Lower leg skin (tissue), 4 donors: ENCODE data around the gene SECTM1. TPM values are rescaled to one million over a fixed set of nuclear protein-coding genes. Genes with fewer than 3 reads are reported as not detected.

Source experiments
- DNase-seq, 2 donors: peaks; one replicate each; pipeline ENCODE4 v3.0.0-alpha.2; 2019; ENCODE audit warnings: low spot score in 2 of 2
- H3K4me3 ChIP-seq: fragments of 200-600 bp; sonication (generic); 2 replicates; pipeline ENCODE4 v1.5.1; 2017; ENCODE audit warnings: mild to moderate bottlenecking, low read depth; ENCODE audit not compliant: poor library complexity, severe bottlenecking
- CTCF ChIP-seq, 3 donors: fragments of 450-650 bp; IDR thresholded peaks; one replicate each; pipeline ENCODE4 v1.5.1; 2016; ENCODE audit warnings: antibody characterized with exemption in 3 of 3, mild to moderate bottlenecking in 3 of 3, moderate library complexity in 2 of 3
- POLR2A ChIP-seq, 2 donors: fragments of 450-650 bp; IDR thresholded peaks; one replicate each; pipeline ENCODE4 v1.6.1; 2016 to 2017; ENCODE audit warnings: antibody characterized with exemption in 2 of 2, mild to moderate bottlenecking in 1 of 2, moderate library complexity in 1 of 2
- WGBS, 2 donors: methylation state at CpG; one replicate each; pipeline ENCODE4 v1.1.5; 2018; 5-methylcytosine and 5-hydroxymethylcytosine counted together
- intact Hi-C: fragments of 100-400 bp; cut with DNase I; formaldehyde crosslinking; loops from one replicate; pipeline ENCODE4 v1.15.0; 2023; ENCODE audit warnings: low total_unique reads
- total RNA-seq, 4 donors: library from RNA; depleted of rRNA; stranded (reverse); fragments of >200 nt; gene quantifications; one replicate each; pipeline ENCODE4 v1.1.0, GENCODE V29; 2016

The SECTM1 gene
- total RNA-seq, 4 donors from 2014 or later = 12.4 to 16.3 (median 14.5) TPM

GRCh38 chr17:82353484-82353883, 19.9 kb upstream of the SECTM1 start:
- DNase-seq = no peak

GRCh38 chr17:82351713-82352488, 18.3 kb upstream of the SECTM1 start:
- TF ChIP-seq CTCF (IDR thresholded peaks at IDR 0.05) (peak in 1 of 3 donors; percentile 67), POLR2A (IDR thresholded peaks at IDR 0.05) (no peak)
- DNase-seq = peak; percentile 79 to 96
- intact Hi-C loops = loop anchor here (5.0 to 10.0 kb wide), 3 partner anchors 60 to 423 kb away; no protein-coding TSS in a partner anchor
- H3K4me3 ChIP-seq = no peak overlapping the region
- 34 to 41% methylated on average over 17 to 26 of the region's 26 CpGs for WGBS, 2 donors

More at GRCh38 chr17:82353484-82353883, 19.9 kb upstream of the SECTM1 start:
- no peak overlapping the region for H3K4me3 ChIP-seq
- TF ChIP-seq CTCF (IDR thresholded peaks at IDR 0.05) (no peak), POLR2A (IDR thresholded peaks at IDR 0.05) (no peak)
- WGBS, 2 donors = 76% methylated on average over 5 to 7 of the region's 8 CpGs
- intact Hi-C loops = loop anchor here (5.0 to 10.0 kb wide), 3 partner anchors 59 to 421 kb away; no protein-coding TSS in a partner anchor

GRCh38 chr17:82351254-82351712, 17.7 kb upstream of the SECTM1 start:
- no peak for DNase-seq
- no peak for TF ChIP-seq POLR2A (IDR thresholded peaks at IDR 0.05)
- no peak for TF ChIP-seq CTCF (IDR thresholded peaks at IDR 0.05)
- WGBS, 2 donors = 52 to 69% methylated on average over 20 to 21 of the region's 21 CpGs
- no peak overlapping the region for H3K4me3 ChIP-seq
- intact Hi-C loops = loop anchor here (5.0 to 10.0 kb wide), 3 partner anchors 61 to 424 kb away; no protein-coding TSS in a partner anchor

- DNase-seq = no peak
Observed at GRCh38 chr17:82350182-82351030, 16.8 kb upstream of the SECTM1 start.

GRCh38 chr17:82349287-82349701, 15.7 kb upstream of the SECTM1 start:
- 35 to 51% methylated on average over 11 of the region's 11 CpGs for WGBS, 2 donors
- intact Hi-C loops = no loop called here
- no peak overlapping the region for H3K4me3 ChIP-seq
- no peak for DNase-seq
- TF ChIP-seq CTCF (IDR thresholded peaks at IDR 0.05) (no peak), POLR2A (IDR thresholded peaks at IDR 0.05) (no peak)

More at GRCh38 chr17:82350182-82351030, 16.8 kb upstream of the SECTM1 start:
- intact Hi-C loops = loop anchor here (5.0 to 10.0 kb wide), 3 partner anchors 62 to 424 kb away; no protein-coding TSS in a partner anchor
- WGBS, 2 donors = 79 to 81% methylated on average over 26 to 28 of the region's 28 CpGs
- no peak overlapping the region for H3K4me3 ChIP-seq
- no peak for TF ChIP-seq POLR2A (IDR thresholded peaks at IDR 0.05)
